GM19395 (cell line): ENCODE data around the gene TACR1.
"Not testable (repeated sequence)": the region's sequence is repeated elsewhere in the genome, so short reads cannot be mapped to it uniquely, and the experiment has no call there.

Experiments used
- ATAC-seq: cut with Tn5 transposase; IDR thresholded peaks from one replicate; pipeline ENCODE4 v1.9.1; 2021; ENCODE audit warnings: mild to moderate bottlenecking, moderate library complexity; ENCODE audit not compliant: unreplicated experiment

The TACR1 gene

GRCh38 chr2:75195076-75195691 lies 4.1 kb downstream of the TACR1 start:
- ATAC-seq: no peak

GRCh38 chr2:75194184-75194868 lies 5.0 kb downstream of the TACR1 start:
- no peak for ATAC-seq

GRCh38 chr2:75192496-75192895 lies 6.8 kb downstream of the TACR1 start:
- ATAC-seq: no peak

GRCh38 chr2:75190271-75190990 lies 8.9 kb downstream of the TACR1 start:
- ATAC-seq: no peak

- no peak for ATAC-seq
These were observed 12.5 kb downstream of the TACR1 start for GRCh38 chr2:75186821-75187220.

- no peak for ATAC-seq
These were observed 16.7 kb downstream of the TACR1 start for GRCh38 chr2:75182606-75183005.

GRCh38 chr2:75180476-75180875 lies 18.8 kb downstream of the TACR1 start:
- ATAC-seq: no peak

- no peak for ATAC-seq
These were observed 21.9 kb downstream of the TACR1 start for GRCh38 chr2:75177427-75177826.

- no peak for ATAC-seq
These were observed 23.9 kb downstream of the TACR1 start for GRCh38 chr2:75175456-75175855.

- ATAC-seq: no peak
These were observed 24.3 kb downstream of the TACR1 start for GRCh38 chr2:75174981-75175380.

- no peak for ATAC-seq
These were observed 24.8 kb downstream of the TACR1 start for GRCh38 chr2:75174519-75174918.

- ATAC-seq: no peak
These were observed 25.6 kb downstream of the TACR1 start for GRCh38 chr2:75173740-75174139.

- ATAC-seq: not testable (repeated sequence)
These were observed 27.9 kb downstream of the TACR1 start for GRCh38 chr2:75171423-75171822.

- no peak for ATAC-seq
These were observed 28.4 kb downstream of the TACR1 start for GRCh38 chr2:75170889-75171288.

- ATAC-seq: no peak
These were observed 31.1 kb downstream of the TACR1 start for GRCh38 chr2:75168186-75168585.

- ATAC-seq: no peak
These were observed 32.8 kb downstream of the TACR1 start for GRCh38 chr2:75166491-75166890.

GRCh38 chr2:75162897-75163296 lies 36.4 kb downstream of the TACR1 start:
- no peak for ATAC-seq

- ATAC-seq: no peak
These were observed 37.1 kb downstream of the TACR1 start for GRCh38 chr2:75162259-75162658.

- no peak for ATAC-seq
These were observed 41.9 kb downstream of the TACR1 start for GRCh38 chr2:75157435-75157834.

GRCh38 chr2:75155115-75155514 lies 44.2 kb downstream of the TACR1 start:
- no peak for ATAC-seq

GRCh38 chr2:75153221-75153620 lies 46.1 kb downstream of the TACR1 start:
- no peak for ATAC-seq

- ATAC-seq: not testable (repeated sequence)
These were observed 47.1 kb downstream of the TACR1 start for GRCh38 chr2:75152243-75152642.
